HG02938 (cell line): ENCODE data around the gene PELI2.
"Not testable (repeated sequence)": the region's sequence is repeated elsewhere in the genome, so short reads cannot be mapped to it uniquely, and the experiment has no call there.

Experiments
- ATAC-seq: cut with Tn5 transposase; IDR thresholded peaks from one replicate; pipeline ENCODE4 v1.9.1; 2021; ENCODE audit warnings: mild to moderate bottlenecking, moderate library complexity; ENCODE audit not compliant: unreplicated experiment

Gene PELI2

DNA sequence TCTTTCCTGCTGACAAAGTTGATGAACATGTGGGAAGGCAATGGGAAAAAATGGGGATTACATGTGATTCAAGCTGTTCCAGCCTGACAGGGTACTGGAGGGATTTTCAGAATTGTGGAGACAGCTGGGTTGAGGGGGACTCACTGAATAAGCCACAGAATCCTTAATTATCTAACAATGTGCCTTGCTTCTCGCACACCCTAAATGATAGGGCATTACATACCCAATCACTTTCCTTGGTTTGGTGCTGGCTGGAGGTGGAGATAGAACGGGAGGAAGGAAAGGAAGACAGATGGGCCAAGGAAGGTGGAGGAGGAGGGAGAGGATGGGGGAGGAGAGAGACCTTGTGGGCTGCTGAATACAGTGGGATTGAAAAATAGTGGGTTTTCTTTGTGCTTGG lies 20.7 kb downstream of the PELI2 start:
- no peak for ATAC-seq

DNA sequence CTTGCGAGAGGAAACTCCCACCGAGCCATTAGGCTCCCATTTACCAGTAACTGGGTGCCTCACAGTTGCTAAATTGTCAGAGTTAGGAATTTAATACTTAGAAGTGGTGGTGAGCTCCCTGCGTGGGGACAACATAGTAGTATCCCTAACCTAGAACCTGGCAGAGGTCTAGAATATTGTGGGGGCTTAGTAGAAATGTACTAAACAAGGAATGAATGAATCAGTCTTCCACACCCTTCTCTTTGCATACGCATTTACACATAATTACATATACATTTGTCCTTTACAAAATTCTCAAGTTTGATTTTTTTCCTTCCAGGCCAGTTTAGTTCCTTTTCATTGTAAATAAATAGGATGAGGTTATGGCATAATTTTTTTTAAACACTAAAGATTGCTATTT lies 24.1 kb downstream of the PELI2 start:
- no peak for ATAC-seq

DNA sequence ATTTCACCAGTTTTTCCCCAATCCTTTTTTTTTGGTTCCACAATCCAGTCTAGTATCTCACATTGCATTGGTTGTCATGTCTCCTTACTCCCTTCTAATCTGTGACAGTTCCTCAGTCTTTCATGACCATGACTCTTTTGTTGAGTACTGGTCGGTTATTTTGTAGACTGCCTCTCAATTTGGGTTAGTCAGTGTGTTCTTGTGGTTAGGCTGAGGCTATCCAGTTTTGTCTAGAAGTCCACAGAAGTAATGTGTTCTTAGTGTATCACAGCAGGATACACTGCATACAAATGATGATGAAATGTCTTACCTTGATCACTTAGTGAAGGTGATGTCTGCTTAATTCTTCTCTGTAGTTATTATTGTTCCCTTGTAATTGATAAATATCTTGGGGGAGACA lies 24.8 kb downstream of the PELI2 start:
- ATAC-seq = no peak

DNA sequence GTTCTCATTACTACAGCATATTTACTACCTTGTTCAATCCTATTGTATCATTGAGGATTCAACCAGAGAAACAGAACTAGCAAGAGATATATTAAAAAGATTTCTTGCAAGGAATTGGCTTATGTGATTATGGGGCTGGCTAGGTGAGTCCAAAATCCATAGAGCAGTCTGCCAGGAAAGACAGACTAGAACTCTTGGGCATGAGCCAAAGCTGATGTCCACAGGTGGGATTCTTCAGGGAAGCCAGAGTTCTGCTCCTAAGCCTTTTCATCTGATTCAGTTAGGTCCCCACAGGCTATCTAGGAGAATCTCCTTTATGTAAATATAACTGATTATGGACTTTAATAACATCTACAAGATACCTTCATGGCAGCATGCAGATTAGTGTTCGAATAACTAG lies 26.0 kb downstream of the PELI2 start:
- no peak for ATAC-seq

DNA sequence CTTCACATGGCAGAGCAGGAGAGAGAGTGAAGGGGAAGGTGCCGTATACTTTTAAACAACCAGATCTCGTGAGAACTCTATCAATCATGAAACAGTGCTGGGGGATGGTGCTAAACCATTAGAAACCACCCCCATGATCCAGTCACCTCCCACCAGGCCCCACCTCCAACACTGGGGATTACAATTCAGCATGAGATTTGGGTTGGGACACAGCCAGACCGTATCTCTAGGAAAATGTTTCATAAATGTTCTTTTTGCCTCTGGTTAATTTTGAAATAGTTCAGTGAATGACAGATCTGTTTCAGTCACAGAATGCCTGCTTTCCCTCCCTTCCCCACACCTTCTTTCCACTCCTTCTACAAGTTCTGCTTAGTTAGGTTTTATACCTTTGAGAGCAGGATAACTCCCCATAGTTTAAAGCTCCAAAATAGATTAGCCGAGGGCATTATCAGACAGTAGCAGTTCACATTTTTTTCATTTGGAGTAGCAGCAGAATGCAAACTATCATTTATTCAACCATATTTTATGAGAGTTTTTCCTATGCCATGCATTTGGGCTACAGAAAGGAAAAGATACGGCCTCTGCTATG lies 27.1 kb downstream of the PELI2 start:
- no peak for ATAC-seq

DNA sequence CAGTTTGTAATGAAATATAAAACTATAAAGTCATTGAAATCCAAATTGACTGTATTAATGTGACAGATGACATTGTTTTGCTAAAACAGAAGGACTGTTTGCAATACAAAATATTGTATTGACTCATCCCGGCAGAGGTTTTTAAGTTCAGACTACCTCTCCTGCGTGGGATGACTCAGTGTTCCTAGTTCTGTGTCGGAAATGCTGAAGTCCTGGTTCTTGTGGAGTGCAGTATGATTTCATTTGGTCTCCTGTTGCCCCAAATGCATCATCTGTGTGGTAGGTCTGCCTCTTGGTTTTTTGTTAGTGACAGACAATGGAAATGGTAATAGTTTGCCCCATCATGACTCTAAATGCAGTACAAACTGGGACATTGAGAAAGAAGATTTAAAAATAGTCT lies 27.8 kb downstream of the PELI2 start:
- no peak for ATAC-seq

DNA sequence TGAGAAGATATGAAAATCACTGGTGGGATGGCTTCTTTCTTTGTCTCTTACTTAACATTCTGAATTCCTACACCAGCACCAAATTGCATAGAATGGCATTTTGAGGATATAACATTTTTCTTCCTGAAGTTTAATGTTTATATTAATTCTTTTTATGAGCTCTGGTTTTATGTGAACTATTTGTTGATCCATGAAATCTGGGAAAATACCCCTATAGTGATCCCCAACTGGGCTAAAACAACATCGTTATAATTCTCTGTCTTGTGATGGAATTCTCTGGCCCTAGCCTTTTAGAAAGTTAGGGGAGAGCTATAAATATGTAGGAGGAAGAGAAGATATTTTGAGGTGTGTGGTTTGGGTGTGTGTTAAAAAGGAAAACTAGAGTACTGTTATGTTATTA lies 29.2 kb downstream of the PELI2 start:
- no peak for ATAC-seq

DNA sequence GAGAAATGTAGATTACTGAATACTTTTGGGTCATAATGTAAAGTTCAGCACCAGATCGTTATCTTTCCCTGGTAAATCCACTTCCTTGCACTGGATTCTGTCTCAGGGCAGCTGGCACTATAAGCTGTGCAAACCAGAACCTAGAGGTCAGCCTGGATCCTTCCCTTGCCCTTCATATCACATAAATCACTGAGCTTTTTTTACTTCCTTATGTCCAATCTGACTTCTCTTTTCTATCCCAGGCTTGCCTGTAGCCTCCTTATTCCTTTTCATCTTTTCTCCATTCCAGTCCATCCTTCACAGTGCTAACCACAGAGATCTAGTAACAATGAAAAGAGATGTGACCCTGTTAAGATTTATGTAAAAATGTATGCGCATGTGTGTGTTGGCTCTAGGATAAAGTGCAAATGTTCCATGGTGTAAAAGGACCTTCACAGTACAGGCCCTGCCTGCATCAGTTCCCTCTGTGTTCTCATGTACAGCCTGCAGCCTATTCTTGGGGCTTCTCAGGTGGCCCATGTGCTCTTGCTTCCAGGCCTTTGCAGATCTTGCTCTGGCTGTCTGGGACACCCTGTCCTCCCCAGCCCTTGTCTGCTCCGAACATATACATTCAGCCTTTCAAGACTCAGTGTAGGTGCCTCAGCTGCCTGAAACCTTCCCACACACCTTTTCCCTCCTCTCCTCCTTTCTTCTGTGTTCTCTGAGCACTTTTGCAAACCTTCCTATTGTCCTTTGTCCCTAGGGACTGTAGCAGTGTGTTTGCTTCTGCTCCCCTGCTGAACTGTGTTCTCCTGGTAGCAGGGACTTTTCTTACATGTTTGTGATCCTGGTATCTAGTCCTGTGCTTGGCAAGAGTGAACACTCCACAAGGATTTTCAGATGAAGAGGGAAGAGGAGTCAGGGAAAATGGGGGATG lies 30.0 kb downstream of the PELI2 start:
- no peak for ATAC-seq

DNA sequence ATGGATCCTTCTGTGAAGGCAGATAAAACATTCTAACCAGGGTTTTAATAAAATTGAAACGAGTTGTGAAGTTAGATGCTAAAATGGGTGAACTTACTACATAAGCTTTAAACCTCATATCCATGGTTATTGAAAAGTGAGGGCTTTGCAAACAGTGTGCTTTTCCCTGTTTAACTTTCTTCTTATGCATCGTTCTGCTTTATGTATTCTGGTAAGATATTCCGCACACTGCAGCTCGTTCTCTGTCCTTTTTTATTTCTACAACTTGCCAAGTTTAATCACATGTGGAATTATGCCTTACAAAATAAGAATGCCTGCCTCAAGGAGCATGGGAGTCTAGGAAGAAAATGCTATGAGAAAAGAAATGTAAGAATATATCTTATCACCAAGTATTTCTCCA lies 30.9 kb downstream of the PELI2 start:
- ATAC-seq = no peak

DNA sequence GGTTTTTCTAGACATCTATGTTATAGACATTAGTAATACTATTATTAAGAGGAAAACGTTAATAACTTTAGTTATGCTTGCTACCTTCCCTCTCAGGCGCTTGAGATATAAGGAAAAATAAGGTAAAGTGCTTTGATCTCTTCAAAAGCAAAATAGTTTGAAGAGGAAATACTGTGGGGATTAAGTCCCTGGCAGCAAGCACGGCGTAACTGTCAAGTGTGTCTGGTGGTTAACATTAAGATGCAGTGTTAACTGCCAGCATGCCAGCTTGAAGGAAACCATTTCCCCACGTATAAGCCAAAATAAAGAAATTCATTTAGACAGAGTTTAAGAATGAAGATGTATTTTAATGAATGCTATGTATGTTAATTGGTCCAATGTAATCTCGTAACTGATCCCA lies 31.8 kb downstream of the PELI2 start:
- no peak for ATAC-seq

DNA sequence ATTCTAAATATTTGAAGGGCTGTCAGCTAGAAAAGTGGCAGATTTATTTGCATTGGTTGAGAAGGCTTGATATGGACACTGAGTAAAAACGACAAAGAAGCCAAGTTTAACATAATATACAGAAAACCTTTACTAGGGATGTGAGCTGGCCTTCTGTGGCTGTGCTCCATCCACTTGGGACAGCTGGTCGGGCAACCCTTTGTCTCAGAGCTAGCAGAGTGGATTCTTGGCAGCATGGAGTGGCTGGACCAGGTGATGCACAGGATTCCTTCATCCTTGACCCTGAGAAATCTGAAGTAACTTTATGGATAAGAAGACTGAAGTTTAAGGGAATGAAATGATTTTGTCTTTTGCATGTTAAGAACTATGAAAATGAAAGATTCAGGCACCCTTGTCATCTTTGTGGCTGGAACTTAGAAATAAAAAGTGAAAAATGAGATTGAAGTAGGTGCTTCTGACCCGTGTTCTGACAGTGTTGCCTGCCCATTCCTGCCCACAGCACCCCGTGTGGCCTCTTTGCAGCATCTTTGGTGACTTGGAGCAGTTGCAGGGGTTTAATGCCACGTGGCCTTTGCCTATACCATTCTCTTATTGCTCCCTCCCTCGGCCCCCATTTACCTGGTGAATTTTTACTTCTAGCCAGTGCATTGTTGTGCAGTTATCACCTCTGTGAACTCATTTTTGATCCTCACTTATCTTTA lies 32.6 kb downstream of the PELI2 start:
- no peak for ATAC-seq

DNA sequence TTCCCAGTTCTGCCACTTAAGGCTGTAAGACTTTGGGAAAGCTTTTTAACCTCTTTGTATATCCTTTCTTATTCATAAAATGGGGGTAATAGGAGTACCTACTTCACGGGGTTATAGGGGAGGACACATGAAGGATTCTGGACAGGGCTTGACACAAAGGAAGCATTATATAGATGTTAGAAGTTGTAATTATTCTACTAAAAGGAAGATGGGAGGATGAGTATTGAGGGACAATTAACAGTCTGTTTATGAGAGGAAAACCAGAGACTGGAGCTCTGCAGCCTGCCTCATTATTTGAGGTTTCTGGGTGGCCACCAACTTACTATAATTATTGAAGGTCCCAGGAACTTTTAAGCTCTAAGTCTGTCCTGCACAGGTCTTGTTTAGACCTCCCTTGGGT lies 34.0 kb downstream of the PELI2 start:
- no peak for ATAC-seq

DNA sequence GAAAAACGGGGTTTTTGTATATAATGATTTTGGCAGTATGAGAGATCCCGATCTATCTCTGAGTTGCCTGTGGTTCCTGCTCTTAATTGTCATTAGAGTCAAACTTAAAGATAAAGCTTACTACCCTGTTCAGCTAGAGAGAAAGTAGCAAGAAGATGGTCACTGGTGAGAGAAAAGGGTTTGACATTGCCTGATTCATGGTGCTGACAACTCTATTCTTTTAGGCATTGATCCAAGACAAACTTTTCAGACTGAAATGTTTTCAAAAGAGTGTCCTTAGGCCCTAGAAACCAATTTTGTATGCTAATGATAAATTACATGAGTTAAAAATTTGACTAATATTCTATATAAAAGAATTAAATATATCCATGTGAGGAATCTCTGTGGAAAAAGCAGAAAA lies 35.1 kb downstream of the PELI2 start:
- ATAC-seq = no peak

DNA sequence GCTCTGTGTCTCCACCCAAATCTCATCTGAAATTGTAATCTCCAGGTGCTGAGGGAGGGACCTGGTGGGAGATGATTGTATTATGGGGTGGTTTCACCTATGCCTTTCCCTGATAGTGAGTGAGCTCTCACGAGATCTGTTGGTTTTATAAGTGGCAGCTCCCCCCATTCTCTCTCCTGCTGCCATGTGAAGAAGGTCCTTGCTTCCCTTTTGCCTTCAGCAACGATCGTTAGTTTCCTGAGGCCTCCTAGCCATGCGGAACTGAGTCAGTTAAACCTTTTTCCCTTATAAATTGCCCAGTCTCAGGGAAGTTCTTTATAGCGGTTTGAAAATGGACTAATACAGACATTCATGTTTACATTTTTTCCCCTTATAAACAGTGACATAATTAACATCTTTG lies 36.1 kb downstream of the PELI2 start:
- ATAC-seq = no peak

DNA sequence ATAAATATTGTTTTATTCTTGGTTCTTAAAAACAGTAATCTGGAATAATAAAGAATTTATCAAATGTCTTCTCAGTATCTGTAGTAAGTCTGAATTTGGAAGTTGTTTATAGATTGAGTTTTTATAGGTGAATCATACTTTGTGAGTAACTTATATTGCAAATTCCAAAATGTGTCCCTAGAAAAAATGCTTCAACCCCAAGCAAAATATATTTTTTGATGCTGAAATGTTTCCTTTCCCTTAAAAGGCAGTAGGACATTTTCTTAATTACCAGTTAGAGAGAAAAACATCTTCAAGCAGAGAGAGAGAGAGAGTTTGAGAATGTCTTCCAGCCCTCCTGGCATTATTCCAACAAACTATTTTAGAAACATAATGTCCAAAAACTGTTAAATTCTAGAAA lies 37.9 kb downstream of the PELI2 start:
- ATAC-seq = no peak

DNA sequence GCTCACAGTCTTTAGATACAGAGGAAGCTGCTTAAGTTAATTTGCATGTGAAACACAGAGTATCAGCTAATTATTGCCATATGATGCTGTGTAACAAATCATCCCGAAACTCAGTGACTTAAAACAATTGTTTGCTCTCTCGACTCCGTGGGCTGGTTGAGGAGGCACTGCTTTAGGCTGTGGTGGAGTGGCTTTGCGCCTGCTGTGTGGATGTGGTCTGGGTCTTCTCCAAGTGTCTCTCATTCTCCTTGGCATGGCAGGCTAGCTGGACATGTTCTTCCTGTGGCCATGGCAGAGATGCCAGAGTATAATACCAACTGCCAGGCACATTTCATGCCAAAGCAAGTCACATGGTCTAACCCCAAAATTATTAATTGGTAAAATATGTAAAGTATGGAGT lies 40.9 kb downstream of the PELI2 start:
- ATAC-seq = no peak

DNA sequence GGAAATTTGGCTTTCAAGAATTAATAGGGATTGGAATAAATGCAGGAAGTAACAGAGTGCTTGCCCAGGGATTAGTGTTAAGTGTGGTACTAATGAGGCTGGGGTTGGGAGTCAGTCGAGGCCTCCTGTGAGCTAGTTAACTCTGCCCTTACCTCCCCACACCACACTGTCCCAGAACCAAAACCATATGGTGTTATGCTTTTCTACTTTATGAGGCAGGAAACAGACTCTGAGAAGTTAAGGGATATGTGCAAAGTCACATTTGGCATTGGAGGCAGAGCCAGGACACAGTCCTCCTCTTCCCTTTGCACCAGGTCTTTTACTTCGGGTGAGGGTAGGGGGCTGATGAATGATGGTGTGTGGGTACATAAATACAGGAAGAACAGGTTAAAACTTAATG lies 41.9 kb downstream of the PELI2 start:
- no peak for ATAC-seq

DNA sequence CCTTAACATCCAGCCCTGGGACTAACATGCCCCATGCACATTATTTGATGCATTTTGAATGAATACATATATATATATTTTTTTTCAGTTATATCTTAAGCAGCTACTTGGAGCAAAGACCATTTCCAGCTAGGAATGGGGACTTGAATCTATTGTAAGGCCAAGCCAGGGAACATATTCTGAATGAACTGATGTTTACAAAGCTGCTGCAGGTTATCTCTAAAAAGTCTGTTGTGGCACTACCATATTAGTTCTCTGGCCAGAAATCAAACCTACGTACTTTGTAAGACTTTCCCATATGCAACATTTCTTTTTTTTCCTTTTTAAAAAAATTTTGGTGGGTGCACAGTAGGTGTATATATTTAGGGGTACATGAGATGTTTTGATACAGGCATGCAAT lies 43.4 kb downstream of the PELI2 start:
- ATAC-seq = no peak

DNA sequence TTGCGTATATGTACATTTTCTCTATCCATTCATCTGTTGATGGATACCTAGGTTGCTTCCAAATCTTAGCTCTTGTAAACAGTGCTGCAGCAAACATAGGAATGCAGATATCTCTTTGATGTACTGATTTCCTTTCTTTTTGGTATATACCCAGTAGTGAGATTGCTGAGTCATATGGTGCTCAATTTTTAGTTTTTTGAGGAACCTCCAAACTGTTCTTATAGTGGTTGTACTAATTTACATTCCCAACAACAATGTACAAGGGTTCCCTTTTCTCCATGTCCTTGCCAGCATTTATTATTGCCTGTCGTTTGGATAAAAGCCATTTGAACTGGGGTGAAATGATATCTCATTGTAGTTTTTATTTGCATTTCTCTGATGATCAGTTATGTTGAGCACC lies 44.3 kb downstream of the PELI2 start:
- ATAC-seq = no peak

DNA sequence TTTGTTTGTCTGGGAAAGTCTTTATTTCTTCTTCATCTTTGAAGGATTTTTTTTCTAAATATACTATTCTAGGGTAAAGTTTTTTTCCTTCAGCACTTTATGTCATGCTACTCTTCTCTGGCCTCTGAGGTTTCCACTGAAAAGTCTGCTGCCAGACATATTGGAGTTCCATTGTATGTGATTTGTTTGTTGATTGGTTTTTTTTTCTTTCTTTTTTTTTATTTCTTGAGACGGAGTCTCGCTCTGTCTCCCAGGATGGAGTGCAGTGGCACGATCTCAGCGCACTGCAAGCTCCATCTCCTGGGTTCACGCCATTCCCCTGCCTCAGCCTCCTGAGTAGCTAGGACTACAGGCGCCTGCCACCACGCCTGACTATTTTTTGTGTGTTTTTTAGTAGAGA lies 48.4 kb downstream of the PELI2 start:
- ATAC-seq = not testable (repeated sequence)

DNA sequence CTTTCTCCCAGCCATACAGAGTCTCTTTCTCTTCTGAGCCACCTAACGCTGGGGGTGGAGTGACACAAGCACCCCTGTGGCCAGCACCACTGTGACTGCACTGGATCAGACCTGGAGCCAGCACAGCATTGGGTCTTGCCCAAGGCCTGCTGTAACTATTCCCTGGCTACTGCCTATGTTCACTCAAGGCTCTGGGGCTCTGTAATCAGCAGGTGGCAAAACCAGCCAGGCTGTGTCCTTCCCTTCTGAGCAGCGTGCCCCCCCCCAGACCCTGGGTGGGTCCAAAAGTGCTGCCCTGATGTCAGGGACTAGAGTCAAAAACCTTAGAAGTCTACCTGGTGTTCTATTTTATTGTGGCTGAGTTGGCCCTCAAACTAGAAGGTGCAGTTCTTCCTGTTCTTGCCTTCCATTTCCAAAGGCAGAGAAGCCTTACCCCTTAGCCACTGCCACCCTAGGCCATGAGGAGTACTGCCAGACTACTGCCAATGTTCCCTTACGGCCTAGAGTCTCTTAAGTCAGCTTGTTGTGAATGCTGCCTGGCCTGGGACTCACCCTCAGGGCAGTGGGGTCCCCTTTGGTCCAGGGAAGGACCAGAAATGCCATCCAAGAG lies 49.9 kb downstream of the PELI2 start:
- ATAC-seq = no peak

DNA sequence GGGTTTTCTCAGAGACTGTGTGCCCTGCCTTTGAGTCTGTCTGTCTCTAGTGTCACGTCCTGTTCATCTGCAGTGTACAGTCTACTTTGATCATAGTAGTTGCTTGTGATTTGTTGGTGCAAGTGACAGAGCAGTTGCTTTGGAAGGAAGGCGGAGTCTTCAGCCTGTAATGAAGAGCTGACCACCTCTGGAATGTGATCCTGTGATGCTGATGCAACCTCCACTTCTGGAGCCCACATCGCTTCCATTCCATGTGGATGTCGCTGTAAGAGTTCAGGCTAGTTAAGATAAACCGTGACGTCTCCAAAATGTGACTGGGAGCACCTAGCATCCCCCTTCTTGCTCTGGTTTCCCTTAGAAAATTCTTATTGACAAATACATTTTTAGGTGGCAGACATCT lies 51.8 kb downstream of the PELI2 start:
- no peak for ATAC-seq
